H1 (cell line): ENCODE data around the gene P2RX7. TPM values are rescaled to one million over a fixed set of nuclear protein-coding genes. Genes with fewer than 3 reads are reported as not detected.

Source experiments
- CTCF ChIA-PET: fragments of 300-600 bp; sonication (Branson Sonifier 250); formaldehyde crosslinking; loops from one replicate; lab custom pipeline; 2021; ENCODE audit not compliant: partially characterized antibody; lab: Charles Lee
- POLR2A ChIA-PET: fragments of 300-600 bp; sonication (Branson Sonifier 250); formaldehyde crosslinking; loops from one replicate; lab custom pipeline; 2021; ENCODE audit warnings: inconsistent platforms; ENCODE audit not compliant: partially characterized antibody; lab: Charles Lee
- DNase-seq, 2 experiments: peaks; one replicate each; pipeline versions ENCODE4 v3.0.0 to v3.0.0-alpha.2; 2010 to 2022; ENCODE audit warnings: low spot score in 2 of 2, low read depth in 1 of 2, mixed read lengths in 1 of 2
- FAIRE-seq: peaks from 2 replicates; lab custom pipeline; 2011; peaks lifted over from hg19 to GRCh38; lab: Jason Lieb, UNC
- H2AFZ ChIP-seq: 2 replicates; pipeline ENCODE4 v1.8.1; 2012; ENCODE audit warnings: low read length, inconsistent platforms
- H2AK5ac ChIP-seq: 2 replicates; pipeline ENCODE4 v1.6.1; 2013; ENCODE audit warnings: low read depth, low read length
- H2BK120ac ChIP-seq: replicated peaks from 2 replicates; pipeline ENCODE3; 2013; ENCODE audit warnings: low read depth, low read length, inconsistent platforms
- H2BK12ac ChIP-seq: 2 replicates; pipeline ENCODE4 v1.6.1; 2013; ENCODE audit warnings: low read depth, low read length
- H2BK15ac ChIP-seq: 2 replicates; pipeline ENCODE4 v1.6.1; 2013; ENCODE audit warnings: low read length
- H2BK20ac ChIP-seq: 2 replicates; pipeline ENCODE4 v1.6.1; 2013; ENCODE audit warnings: low read length
- H2BK5ac ChIP-seq: 2 replicates; pipeline ENCODE4 v1.6.1; 2013; ENCODE audit warnings: low read depth, low read length
- H3K14ac ChIP-seq: 2 replicates; pipeline ENCODE4 v1.6.1; 2013; ENCODE audit warnings: inconsistent platforms; ENCODE audit not compliant: insufficient read length
- H3K18ac ChIP-seq: 2 replicates; pipeline ENCODE4 v1.6.1; 2013; ENCODE audit warnings: low read length; ENCODE audit errors: extremely low read depth
- H3K23ac ChIP-seq: 2 replicates; pipeline ENCODE4 v1.6.1; 2013; ENCODE audit warnings: inconsistent platforms; ENCODE audit not compliant: insufficient read length
- H3K23me2 ChIP-seq: 2 replicates; pipeline ENCODE4 v1.6.1; 2013; ENCODE audit warnings: low read depth, low read length
- H3K27ac ChIP-seq: 2 replicates; pipeline ENCODE4 v1.6.1; 2011; ENCODE audit warnings: low read depth, low read length, inconsistent platforms
- H3K27me3 ChIP-seq, 4 experiments: replicated peaks in 1 of 4; 1 replicate in 1 of 4; 2 replicates in 3 of 4; pipeline versions ENCODE4 v1.6.1 to v1.8.1; 2011 to 2013; ENCODE audit warnings: low read length in 3 of 4, mild to moderate bottlenecking in 3 of 4, inconsistent platforms in 2 of 4, mixed read lengths in 2 of 4, moderate library complexity in 1 of 4; ENCODE audit not compliant: control insufficient read depth in 3 of 4, insufficient read depth in 3 of 4; ENCODE audit errors: extremely low read depth in 1 of 4
- H3K36me3 ChIP-seq, 4 experiments: 2 replicates each; pipeline versions ENCODE4 v1.6.1 to v1.8.1; 2011 to 2013; ENCODE audit warnings: mild to moderate bottlenecking in 4 of 4, low read length in 3 of 4, moderate library complexity in 2 of 4, control low read depth in 1 of 4, inconsistent platforms in 1 of 4; ENCODE audit not compliant: insufficient read depth in 4 of 4, control insufficient read depth in 2 of 4
- H3K4ac ChIP-seq: replicated peaks from 2 replicates; pipeline ENCODE3; 2013; ENCODE audit warnings: low read length, low read depth, mixed read lengths, inconsistent platforms; ENCODE audit not compliant: insufficient read length
- H3K4me1 ChIP-seq, 4 experiments: replicated peaks in 1 of 4; 1 replicate in 1 of 4; 2 replicates in 3 of 4; pipeline versions ENCODE4 v1.6.1 to v1.8.1; 2011 to 2013; ENCODE audit warnings: low read length in 3 of 4, inconsistent platforms in 2 of 4, mixed read lengths in 1 of 4; ENCODE audit not compliant: insufficient read depth in 4 of 4, control insufficient read depth in 3 of 4
- H3K4me2 ChIP-seq, 2 experiments: 2 replicates each; pipeline versions ENCODE4 v1.6.1 to v1.8.1; 2011 to 2013; ENCODE audit warnings: low read depth in 2 of 2, low read length in 2 of 2, control low read depth in 1 of 2, inconsistent platforms in 1 of 2, mild to moderate bottlenecking in 1 of 2; ENCODE audit not compliant: insufficient read depth in 1 of 2
- H3K4me3 ChIP-seq, 4 experiments: fragments of 200-600, 300-600 bp in 1 of 4; sonication (generic), shearing (Covaris generic), sonication (Bioruptor Twin) in 1 of 4; 2 replicates each; pipeline versions ENCODE4 v1.5.1 to v1.8.1; 2011 to 2016; ENCODE audit warnings: low read length in 4 of 4, low read depth in 3 of 4, control low read depth in 2 of 4, inconsistent platforms in 2 of 4, mild to moderate bottlenecking in 2 of 4, mixed read lengths in 1 of 4, moderate library complexity in 1 of 4; ENCODE audit not compliant: insufficient read depth in 2 of 4; ENCODE audit errors: extremely low read depth in 1 of 4
- H3K56ac ChIP-seq: replicated peaks from 2 replicates; pipeline ENCODE3; 2013; ENCODE audit warnings: low read depth, mild to moderate bottlenecking, mixed read lengths, low read length, inconsistent platforms; ENCODE audit not compliant: insufficient read length
- H3K79me1 ChIP-seq: 2 replicates; pipeline ENCODE4 v1.6.1; 2013; ENCODE audit warnings: low read depth, low read length, control low read depth
- H3K79me2 ChIP-seq, 2 experiments: 2 replicates each; pipeline versions ENCODE4 v1.6.1 to v1.8.1; 2012 to 2013; ENCODE audit warnings: low read length in 2 of 2, mild to moderate bottlenecking in 2 of 2, inconsistent platforms in 1 of 2; ENCODE audit not compliant: insufficient read depth in 2 of 2, control insufficient read depth in 1 of 2
- H3K9ac ChIP-seq, 4 experiments: replicated peaks in 1 of 4; 1 replicate in 1 of 4; 2 replicates in 3 of 4; pipeline versions ENCODE4 v1.6.1 to v1.8.1; 2011 to 2013; ENCODE audit warnings: low read depth in 3 of 4, low read length in 3 of 4, control low read depth in 2 of 4, mild to moderate bottlenecking in 2 of 4, moderate library complexity in 2 of 4, inconsistent platforms in 1 of 4; ENCODE audit errors: extremely low read depth in 1 of 4
- H3K9me3 ChIP-seq, 2 experiments: 2 replicates each; pipeline versions ENCODE4 v1.6.1 to v1.8.1; 2012 to 2013; ENCODE audit warnings: mild to moderate bottlenecking in 2 of 2, moderate library complexity in 2 of 2, control low read depth in 1 of 2, inconsistent platforms in 1 of 2, low read depth in 1 of 2, low read length in 1 of 2, mixed read lengths in 1 of 2; ENCODE audit not compliant: insufficient read depth in 2 of 2
- H4K20me1 ChIP-seq, 2 experiments: replicated peaks in 1 of 2; 2 replicates each; pipeline versions ENCODE3 to v1.8.1; 2011 to 2013; ENCODE audit warnings: inconsistent platforms in 2 of 2, low read length in 2 of 2, mild to moderate bottlenecking in 1 of 2; ENCODE audit not compliant: insufficient read depth in 2 of 2, control insufficient read depth in 1 of 2
- H4K5ac ChIP-seq: 2 replicates; pipeline ENCODE4 v1.6.1; 2013; ENCODE audit warnings: low read length, low read depth, mixed read lengths, inconsistent platforms; ENCODE audit not compliant: insufficient read length
- H4K8ac ChIP-seq: 2 replicates; pipeline ENCODE4 v1.8.0; 2013; ENCODE audit warnings: mild to moderate bottlenecking, moderate library complexity, low read length, inconsistent platforms; ENCODE audit not compliant: insufficient read depth; ENCODE audit errors: extremely low read depth
- H4K91ac ChIP-seq: replicated peaks from 2 replicates; pipeline ENCODE3; 2013; ENCODE audit warnings: low read length, mixed read lengths, inconsistent platforms; ENCODE audit not compliant: insufficient read length
- ATF3 ChIP-seq: IDR thresholded peaks from 2 replicates; pipeline ENCODE4 v1.6.1; 2011; ENCODE audit warnings: low read depth, mild to moderate bottlenecking, low read length; ENCODE audit not compliant: insufficient read depth
- CBX5 ChIP-seq: fragments of 300-800, 300-1000 bp; sonication (generic); IDR thresholded peaks from 2 replicates; pipeline ENCODE4 v1.7.1; 2016; ENCODE audit warnings: antibody characterized with exemption, low read length, low read depth
- CBX8 ChIP-seq: fragments of 300-800, 300-1000 bp; sonication (generic); IDR thresholded peaks from 2 replicates; pipeline ENCODE4 v1.7.1; 2016; ENCODE audit warnings: low read depth, low read length, borderline replicate concordance
- CHD1 ChIP-seq: IDR thresholded peaks from 2 replicates; pipeline ENCODE4 v1.6.1; 2012; ENCODE audit warnings: low read depth, low read length, improper control_type of control experiment
- CHD2 ChIP-seq: IDR thresholded peaks from 2 replicates; pipeline ENCODE4 v1.6.1; 2012; ENCODE audit warnings: low read length, improper control_type of control experiment
- EGR1 ChIP-seq: IDR thresholded peaks from 2 replicates; pipeline ENCODE4 v1.6.1; 2011; ENCODE audit warnings: low read depth, low read length, borderline replicate concordance
- JUND ChIP-seq: IDR thresholded peaks from 2 replicates; pipeline ENCODE4 v1.6.1; 2011; ENCODE audit warnings: mild to moderate bottlenecking, improper control_type of control experiment, low read length
- POLR2AphosphoS5 ChIP-seq: IDR thresholded peaks from 2 replicates; pipeline ENCODE4 v1.6.1; 2011; ENCODE audit warnings: low read depth, low read length
- RAD21 ChIP-seq, 2 experiments: IDR thresholded peaks in 1 of 2; conservative IDR thresholded peaks in 1 of 2; 2 replicates each; pipeline ENCODE4 v1.6.1; 2011; ENCODE audit warnings: low read depth in 2 of 2, low read length in 2 of 2, improper control_type of control experiment in 1 of 2, inconsistent platforms in 1 of 2, mild to moderate bottlenecking in 1 of 2, moderate library complexity in 1 of 2
- SAP30 ChIP-seq: fragments of 300-600 bp; sonication (generic); IDR thresholded peaks from 2 replicates; pipeline ENCODE4 v1.7.1; 2012; ENCODE audit warnings: low read length, moderate library complexity, mild to moderate bottlenecking, inconsistent platforms; ENCODE audit not compliant: insufficient read depth, insufficient replicate concordance
- SIN3A ChIP-seq, 2 experiments: IDR thresholded peaks in 1 of 2; conservative IDR thresholded peaks in 1 of 2; 2 replicates each; pipeline ENCODE4 v1.6.1; 2011 to 2012; ENCODE audit warnings: low read length in 2 of 2, improper control_type of control experiment in 1 of 2, low read depth in 1 of 2, mild to moderate bottlenecking in 1 of 2
- SP4 ChIP-seq: IDR thresholded peaks from 2 replicates; pipeline ENCODE4 v1.6.1; 2012; ENCODE audit warnings: low read length, inconsistent platforms
- SUZ12 ChIP-seq: fragments of 200-600 bp; sonication (generic); IDR thresholded peaks from 2 replicates; pipeline ENCODE4 v1.6.1; 2012; ENCODE audit warnings: mild to moderate bottlenecking, inconsistent platforms, low read length, moderate library complexity, mixed read lengths
- TEAD4 ChIP-seq: IDR thresholded peaks from 2 replicates; pipeline ENCODE4 v1.6.1; 2012; ENCODE audit warnings: low read depth, low read length, inconsistent platforms, mixed read lengths
- WGBS, 2 experiments: shearing (Covaris generic) in 1 of 2; methylation state at CpG; one replicate each; pipeline versions ENCODE4 v1.1.6 to v1.1.7; 2013 to 2015; ENCODE audit warnings: low lambda C conversion rate in 2 of 2, mixed read lengths in 2 of 2, inconsistent platforms in 1 of 2, low coverage in 1 of 2, missing lambda C conversion rate in 1 of 2; ENCODE audit not compliant: insufficient replicate concordance in 2 of 2, insufficient coverage in 1 of 2, insufficient read length in 1 of 2; ENCODE audit errors: extremely low coverage in 1 of 2, missing lambda C conversion rate in 1 of 2; 5-methylcytosine and 5-hydroxymethylcytosine counted together
- polyA plus RNA-seq, 7 experiments: library from polyadenylated mRNA; depleted of rRNA in 3 of 7; stranded (reverse) in 5 of 7; unstranded in 2 of 7; fragments of >200 nt in 5 of 7; fragments of 200-250 nt in 2 of 7; gene quantifications; 1 replicate in 5 of 7; 2 replicates in 1 of 7; 4 replicates in 1 of 7; pipeline versions ENCODE4 v1.2.1 to v1.2.3, GENCODE V29; 2011 to 2013; ENCODE audit warnings: missing spikeins in 2 of 7, mixed read lengths in 2 of 7
- total RNA-seq: library from RNA; stranded (reverse); fragmentation: NEBNext Ultra II Directional; extraction: Animal tissue kit (Norgen Biotek cat#: 25700); gene quantifications from 2 replicates; pipeline ENCODE4 v1.2.1, GENCODE V29; 2021

Gene P2RX7
- total and polyA plus RNA-seq, 2 of the 8 experiments (the other 6 are each of a cell fraction or from before 2014, with no cell fraction given): 0.38 to 0.56 TPM

- no peak overlapping the region for H2BK12ac ChIP-seq
- POLR2A ChIA-PET: no interaction called here
Measured at GRCh38 chr12:121133838-121134237, 1.2 kb downstream of the P2RX7 start.

More at GRCh38 chr12:121133838-121134237, 1.2 kb downstream of the P2RX7 start:
- Histone ChIP-seq H2BK15ac (no peak overlapping the region), H3K23me2 (peaks cover 8% of the 10 kb centered on the region), H3K23ac (no peak overlapping the region), H2AFZ (no peak overlapping the region), H3K27ac (no peak overlapping the region), H3K4me3 (no peak overlapping the region), H3K4me1 (peaks cover 0 to 9% (median 3%) of the 10 kb centered on the region in 4 experiments; a peak in 4 of 7 replicates), H3K36me3 (no peaks in the 10 kb centered on the region), H2AK5ac (no peak overlapping the region), H3K18ac (no peak overlapping the region), H3K4ac (no peak overlapping the region), H3K79me1 (no peaks in the 10 kb centered on the region), H3K14ac (no peak overlapping the region), H4K91ac (no peak overlapping the region), H3K56ac (no peak overlapping the region), H3K9ac (no peak overlapping the region), H3K4me2 (peak overlapping the region; percentile 67 to 90; a peak in 3 of 4 replicates), H4K8ac (no peak overlapping the region), H2BK20ac (no peak overlapping the region), H3K9me3 (no peaks in the 10 kb centered on the region), H2BK5ac (no peak overlapping the region), H3K27me3 (no peaks in the 10 kb centered on the region; a peak in 1 of 7 replicates), H3K79me2 (no peaks in the 10 kb centered on the region), H2BK120ac (no peak overlapping the region), H4K5ac (no peak overlapping the region), H4K20me1 (no peaks in the 10 kb centered on the region)
- 90% methylated on average over 7 of the region's 7 CpGs; no CpG with 5 or more reads in 1 of the 2 experiments for WGBS, 2 experiments
- TF ChIP-seq SUZ12: no peak
- no peak for TF ChIP-seq CBX5
- TF ChIP-seq SIN3A (conservative IDR thresholded peaks at IDR 0.05 in 1 of 2, IDR thresholded peaks at IDR 0.05 in 1 of 2; ENCODE audit: low read depth in 1 of 2, low read length in 2 of 2): no peak
- TF ChIP-seq CBX8: no peak
- no peak for TF ChIP-seq SP4
- no peak for TF ChIP-seq SAP30
- TF ChIP-seq EGR1: no peak
- no peak for TF ChIP-seq CHD2
- TF ChIP-seq TEAD4: no peak
- no peak for TF ChIP-seq ATF3
- TF ChIP-seq RAD21 (IDR thresholded peaks at IDR 0.05 in 1 of 2, conservative IDR thresholded peaks at IDR 0.05 in 1 of 2; ENCODE audit: low read depth in 2 of 2, low read length in 2 of 2): no peak
- no peak for TF ChIP-seq POLR2AphosphoS5
- TF ChIP-seq JUND: no peak
- no peak for TF ChIP-seq CHD1
- FAIRE-seq: no peak
- no peak for DNase-seq
- CTCF ChIA-PET: interaction anchor here (1.1 kb wide), 1 partner anchor 101 kb away, joined by 3 read pairs; no protein-coding TSS in a partner anchor
